Measurements from ENCODE around the gene PCBP3. TPM values are rescaled to one million over a fixed set of nuclear protein-coding genes. Genes with fewer than 3 reads are reported as not detected.

PCBP3 gene
- total and polyA plus RNA-seq, 2 of the 13 experiments (the other 11 are each of a cell fraction or from before 2014, with no cell fraction given): not detected

GRCh38 chr21:45820171-45821091, 176.9 kb downstream of the PCBP3 start (continued):
- TF ChIP-seq ZNF18 (CRISPR knock-in tag; IDR thresholded peaks at IDR 0.05; ENCODE audit: insufficient replicate concordance) (no peak), ZBTB7A (CRISPR knock-in tag; IDR thresholded peaks at IDR 0.05) (no peak), ZFAT (CRISPR knock-in tag; conservative IDR thresholded peaks at IDR 0.05) (no peak), BCLAF1 (IDR thresholded peaks at IDR 0.05) (no peak), ZNF652 (CRISPR knock-in tag; IDR thresholded peaks at IDR 0.05; ENCODE audit: borderline replicate concordance, low read depth) (no peak), ELF3 (CRISPR knock-in tag; IDR thresholded peaks at IDR 0.05) (0 out of 2 replicates have a peak, but pooled peaks have one; percentile 8), PCBP1 (IDR thresholded peaks at IDR 0.05; ENCODE audit: borderline replicate concordance, low read depth, low read length) (no peak), ZNF704 (CRISPR knock-in tag; IDR thresholded peaks at IDR 0.05; ENCODE audit: borderline replicate concordance) (no peak), EEA1 (CRISPR knock-in tag; IDR thresholded peaks at IDR 0.05; ENCODE audit: borderline replicate concordance) (0 out of 2 replicates have a peak, but pooled peaks have one; percentile 62), GTF2F1 (IDR thresholded peaks at IDR 0.05; ENCODE audit: low read length) (no peak), CBX5 (CRISPR knock-in tag; IDR thresholded peaks at IDR 0.05; ENCODE audit: borderline replicate concordance) (no peak), ZNF282 (IDR thresholded peaks at IDR 0.05; ENCODE audit: partially characterized antibody) (no peak), PRDM10 (CRISPR knock-in tag; IDR thresholded peaks at IDR 0.05; ENCODE audit: low read depth) (no peak), ZNF816 (CRISPR knock-in tag; IDR thresholded peaks at IDR 0.05; ENCODE audit: borderline replicate concordance) (no peak), ZNF644 (CRISPR knock-in tag; IDR thresholded peaks at IDR 0.05; ENCODE audit: low read depth) (no peak), ZNF180 (CRISPR knock-in tag; IDR thresholded peaks at IDR 0.05; ENCODE audit: borderline replicate concordance, low read depth) (no peak), ATF1 (CRISPR knock-in tag; IDR thresholded peaks at IDR 0.05) (no peak), ZNF564 (CRISPR knock-in tag; IDR thresholded peaks at IDR 0.05) (no peak), ZSCAN9 (CRISPR knock-in tag; IDR thresholded peaks at IDR 0.05; ENCODE audit: borderline replicate concordance) (0 out of 2 replicates have a peak, but pooled peaks have one; percentile 35), RBM39 (IDR thresholded peaks at IDR 0.05; ENCODE audit: low read depth, low read length, poor library complexity, severe bottlenecking) (no peak)

Measured in HepG2 (cell line).